ENCODE measurements around the gene CLMN. TPM values are rescaled to one million over a fixed set of nuclear protein-coding genes. Genes with fewer than 3 reads are reported as not detected.

The CLMN gene
- total RNA-seq, 4 donors from 2014 or later = 3.3 to 14.1 (median 5.1) TPM

DNA sequence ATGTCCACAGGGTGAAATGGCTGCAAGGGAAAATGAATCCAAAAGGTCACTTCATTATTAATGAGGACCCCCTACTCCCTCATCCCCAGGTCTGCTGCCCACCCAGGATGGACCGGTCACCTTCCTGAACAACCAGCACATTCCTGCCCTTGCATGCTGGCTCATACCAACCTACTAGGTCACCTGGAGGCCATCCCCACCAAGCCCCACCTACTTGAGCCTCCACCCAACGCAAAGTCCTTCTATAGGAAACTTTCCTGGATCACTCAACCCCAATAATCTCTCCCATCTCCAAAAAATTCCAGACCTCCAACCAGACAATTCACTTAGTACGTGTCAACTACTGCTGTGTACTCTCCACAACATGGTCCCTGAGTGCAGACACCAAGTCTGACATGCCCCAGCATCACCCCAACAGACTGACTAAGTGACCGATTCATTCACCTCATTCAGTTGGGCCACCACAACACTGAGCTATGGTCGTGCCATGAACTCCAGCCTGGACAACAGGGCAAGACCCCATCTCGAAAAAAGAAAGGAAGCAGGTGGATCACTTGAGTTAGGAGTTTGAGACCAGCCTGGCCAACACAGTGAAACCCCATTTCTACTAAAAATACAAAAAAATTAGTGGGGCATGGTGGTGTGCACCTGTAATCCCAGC lies 18.1 kb downstream of the CLMN start:
- 79 to 87% methylated on average over 5 to 6 of the region's 6 CpGs for WGBS, 2 donors
- DNase-seq = no peak
- intact Hi-C loops (cut with DNase I) = no loop called here

DNA sequence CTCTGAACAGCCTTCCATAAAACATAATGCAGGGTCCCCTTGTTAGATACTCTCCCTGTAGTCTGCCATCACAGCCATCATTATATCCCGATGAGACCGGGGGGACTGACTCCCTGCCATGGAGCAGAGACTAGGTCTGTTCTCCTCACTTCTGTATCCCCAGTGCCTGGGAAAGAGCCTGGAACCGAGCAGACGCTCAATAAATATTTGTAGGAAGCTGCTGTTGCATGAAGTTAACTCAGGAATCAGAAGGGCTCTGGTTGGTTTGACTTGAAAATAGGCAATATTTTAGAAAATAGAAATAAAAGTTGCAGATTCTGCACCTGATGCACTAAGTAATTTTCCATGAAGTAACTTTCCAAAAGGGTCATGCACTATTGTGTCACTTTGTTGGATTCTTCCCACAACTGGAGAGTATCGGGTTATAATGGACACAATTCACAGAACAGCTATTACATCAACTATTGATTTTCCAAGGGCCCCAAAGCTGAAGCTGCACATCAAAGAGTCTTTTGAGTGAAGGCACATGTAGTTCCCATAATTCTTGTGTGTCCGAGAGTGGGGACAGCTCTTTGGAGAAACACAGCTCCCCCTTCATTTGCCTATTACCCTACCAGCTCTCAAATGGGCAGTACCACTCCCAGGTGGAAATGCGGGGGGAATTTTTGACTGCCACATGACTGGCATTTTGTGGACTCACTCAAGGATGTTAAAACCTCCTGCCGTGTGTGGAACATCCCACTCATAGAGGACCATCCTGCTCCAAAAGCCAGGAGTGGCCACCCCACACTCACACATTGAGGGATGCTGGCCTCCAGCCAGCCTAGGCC lies 18.8 kb downstream of the CLMN start:
- H3K27me3 ChIP-seq = peaks cover 0 to 6% (median 0%) of the 10 kb centered on the region in 4 donors
- peaks cover 0 to 37% (median 7%) of the 10 kb centered on the region in 3 donors for H3K4me1 ChIP-seq
- H3K9me3 ChIP-seq = no peaks in the 10 kb centered on the region
- H3K4me3 ChIP-seq = no peak overlapping the region
- 76 to 87% methylated on average over 7 of the region's 8 CpGs for WGBS, 2 donors
- intact Hi-C loops (cut with DNase I) = no loop called here
- no peaks in the 10 kb centered on the region for H3K36me3 ChIP-seq
- TF ChIP-seq POLR2A (IDR thresholded peaks at IDR 0.05) (no peak), CTCF (IDR thresholded peaks at IDR 0.05) (no peak)
- no peak for DNase-seq
- peak overlapping the region in 1 of 4 donors; percentile 18 for H3K27ac ChIP-seq

More for the DNA sequence above, 18.1 kb downstream of the CLMN start:
- H3K36me3 ChIP-seq = no peaks in the 10 kb centered on the region
- TF ChIP-seq POLR2A (IDR thresholded peaks at IDR 0.05) = no peak
- TF ChIP-seq CTCF (IDR thresholded peaks at IDR 0.05) = no peak
- H3K4me1 ChIP-seq = peaks cover 0 to 37% (median 7%) of the 10 kb centered on the region in 3 donors
- no peak overlapping the region for H3K27ac ChIP-seq
- peaks cover 0 to 9% (median 0%) of the 10 kb centered on the region in 4 donors for H3K27me3 ChIP-seq
- no peaks in the 10 kb centered on the region for H3K9me3 ChIP-seq
- H3K4me3 ChIP-seq = no peak overlapping the region

GRCh38 chr14:95300002-95300696 lies 19.6 kb downstream of the CLMN start:
- DNase-seq = no peak
- no peaks in the 10 kb centered on the region for H3K9me3 ChIP-seq
- peaks cover 0 to 42% (median 9%) of the 10 kb centered on the region in 3 donors for H3K4me1 ChIP-seq
- H3K27ac ChIP-seq = peak overlapping the region in 1 of 4 donors; percentile 18
- no peak for TF ChIP-seq CTCF (IDR thresholded peaks at IDR 0.05)
- TF ChIP-seq POLR2A (IDR thresholded peaks at IDR 0.05) = no peak
- no peaks in the 10 kb centered on the region for H3K36me3 ChIP-seq
- intact Hi-C loops (cut with DNase I) = no loop called here
- H3K27me3 ChIP-seq = peaks cover 0 to 3% (median 0%) of the 10 kb centered on the region in 4 donors
- 71 to 77% methylated on average over 9 to 11 of the region's 12 CpGs for WGBS, 2 donors
- no peak overlapping the region for H3K4me3 ChIP-seq

GRCh38 chr14:95299271-95299670 lies 20.4 kb downstream of the CLMN start:
- TF ChIP-seq CTCF (IDR thresholded peaks at IDR 0.05) (no peak), POLR2A (IDR thresholded peaks at IDR 0.05) (no peak)
- peaks cover 0 to 3% (median 0%) of the 10 kb centered on the region in 4 donors for H3K27me3 ChIP-seq
- no peak overlapping the region for H3K4me3 ChIP-seq
- intact Hi-C loops (cut with DNase I) = no loop called here
- peaks cover 0 to 48% (median 16%) of the 10 kb centered on the region in 3 donors for H3K4me1 ChIP-seq
- H3K9me3 ChIP-seq = no peaks in the 10 kb centered on the region
- no peak overlapping the region for H3K27ac ChIP-seq
- 86 to 95% methylated on average over 2 of the region's 5 CpGs for WGBS, 2 donors
- H3K36me3 ChIP-seq = no peaks in the 10 kb centered on the region
- no peak for DNase-seq
